WTC11 (cell line): Measurements from ENCODE around the gene NPB. TPM values are rescaled to one million over a fixed set of nuclear protein-coding genes. Genes with fewer than 3 reads are reported as not detected.

Source experiments
- ATAC-seq: fragments of 200-7000 bp; cut with Tn5 transposase; 2 replicates; pipeline ENCODE4 v1.10.0; 2021; ENCODE audit warnings: mild to moderate bottlenecking, moderate library complexity
- CTCF ChIA-PET: fragments of 300-600 bp; sonication (Branson Sonifier 250); formaldehyde crosslinking; loops from one replicate; lab custom pipeline; 2021; ENCODE audit warnings: antibody characterized with exemption; lab: Charles Lee
- POLR2A ChIA-PET: fragments of 350-600 bp; sonication (Branson Sonifier 250); formaldehyde crosslinking; loops from one replicate; lab custom pipeline; 2021; ENCODE audit warnings: antibody characterized with exemption; lab: Charles Lee
- DNase-seq: peaks from one replicate; pipeline ENCODE4 v3.0.0; 2021; ENCODE audit warnings: low spot score
- H3K27ac Mint-ChIP-seq: 2 replicates; pipeline ENCODE4 v1.8.0; 2021; ENCODE audit warnings: mixed read lengths
- H3K27me3 Mint-ChIP-seq: 2 replicates; pipeline ENCODE4 v1.8.0; 2021; ENCODE audit warnings: low read depth, mild to moderate bottlenecking, moderate library complexity, mixed read lengths
- H3K36me3 Mint-ChIP-seq: 2 replicates; pipeline ENCODE4 v1.8.0; 2021; ENCODE audit warnings: mixed read lengths
- H3K4me1 Mint-ChIP-seq: 2 replicates; pipeline ENCODE4 v1.8.0; 2022; ENCODE audit warnings: mixed read lengths
- H3K4me3 Mint-ChIP-seq: 2 replicates; pipeline ENCODE4 v1.8.0; 2021; ENCODE audit warnings: mild to moderate bottlenecking, moderate library complexity, mixed read lengths
- H3K9me3 Mint-ChIP-seq: 2 replicates; pipeline ENCODE4 v1.8.0; 2021; ENCODE audit warnings: mixed read lengths
- CBFB ChIP-seq: sonication (generic); formaldehyde crosslinking; IDR thresholded peaks from 2 replicates; pipeline ENCODE4 v1.8.1; 2022; ENCODE audit warnings: mild to moderate bottlenecking, low read depth, missing genetic modification reagents
- ETV6 ChIP-seq: sonication (generic); formaldehyde crosslinking; IDR thresholded peaks from 2 replicates; pipeline ENCODE4 v1.8.1; 2022; ENCODE audit warnings: mild to moderate bottlenecking, missing genetic modification reagents
- FOXJ3 ChIP-seq: sonication (generic); formaldehyde crosslinking; IDR thresholded peaks from 2 replicates; pipeline ENCODE4 v1.9.0; 2021; ENCODE audit warnings: missing genetic modification reagents, mild to moderate bottlenecking, borderline replicate concordance
- GRHL2 ChIP-seq: fragments of 250-450 bp; sonication (Bioruptor Pico); IDR thresholded peaks from 2 replicates; pipeline ENCODE4 v1.8.0; 2022; ENCODE audit warnings: mild to moderate bottlenecking, moderate library complexity; ENCODE audit not compliant: insufficient replicate concordance, severe bottlenecking
- NFE2L1 ChIP-seq: sonication (generic); formaldehyde crosslinking; IDR thresholded peaks from 2 replicates; pipeline ENCODE4 v1.8.1; 2023; ENCODE audit warnings: missing genetic modification reagents
- SOX15 ChIP-seq: fragments of 250-450 bp; sonication (Bioruptor Pico); IDR thresholded peaks from 2 replicates; pipeline ENCODE4 v1.9.0; 2021; ENCODE audit warnings: mild to moderate bottlenecking
- ZNF138 ChIP-seq: sonication (generic); formaldehyde crosslinking; conservative IDR thresholded peaks from 2 replicates; pipeline ENCODE4 v1.8.1; 2022; ENCODE audit warnings: mild to moderate bottlenecking, moderate library complexity, missing genetic modification reagents
- ZNF219 ChIP-seq: sonication (generic); formaldehyde crosslinking; IDR thresholded peaks from 2 replicates; pipeline ENCODE4 v1.8.0; 2023; ENCODE audit warnings: missing genetic modification reagents, mild to moderate bottlenecking, borderline replicate concordance
- ZNF232 ChIP-seq: sonication (generic); formaldehyde crosslinking; IDR thresholded peaks from 2 replicates; pipeline ENCODE4 v1.8.0; 2022; ENCODE audit warnings: mild to moderate bottlenecking, missing genetic modification reagents
- total RNA-seq: library from RNA; stranded (reverse); gene quantifications from 3 replicates; pipeline ENCODE4 v1.2.3, GENCODE V29; 2021
- TF ChIP-seq, protein P1 (sequence below): sonication (generic); formaldehyde crosslinking; IDR thresholded peaks from 2 replicates; pipeline ENCODE4 v1.8.0; 2022; ENCODE audit warnings: missing genetic modification reagents
- TF ChIP-seq, protein P2 (sequence below): sonication (generic); formaldehyde crosslinking; IDR thresholded peaks from 2 replicates; pipeline ENCODE4 v1.8.1; 2023; ENCODE audit warnings: mild to moderate bottlenecking, missing genetic modification reagents, moderate library complexity
- TF ChIP-seq, protein P3 (sequence below): fragments of 250-450 bp; sonication (Bioruptor Pico); IDR thresholded peaks from 2 replicates; pipeline ENCODE4 v1.9.0; 2021; ENCODE audit warnings: moderate library complexity, mild to moderate bottlenecking, inconsistent platforms, borderline replicate concordance
- TF ChIP-seq, protein P4 (sequence below): sonication (generic); formaldehyde crosslinking; IDR thresholded peaks from 2 replicates; pipeline ENCODE4 v1.8.1; 2023; ENCODE audit warnings: mild to moderate bottlenecking, missing genetic modification reagents
- TF ChIP-seq, protein P5 (sequence below): fragments of 250-450 bp; sonication (Bioruptor Pico); IDR thresholded peaks from 2 replicates; pipeline ENCODE4 v2.1.2; 2022; ENCODE audit warnings: mild to moderate bottlenecking, moderate library complexity
- TF ChIP-seq, protein P6 (sequence below): sonication (generic); formaldehyde crosslinking; IDR thresholded peaks from 2 replicates; pipeline ENCODE4 v1.8.0; 2022; ENCODE audit warnings: mild to moderate bottlenecking, missing genetic modification reagents
- TF ChIP-seq, protein P7 (sequence below): sonication (generic); formaldehyde crosslinking; IDR thresholded peaks from 2 replicates; pipeline ENCODE4 v1.8.1; 2022; ENCODE audit warnings: mild to moderate bottlenecking, missing genetic modification reagents, moderate library complexity, borderline replicate concordance

Gene NPB
- total RNA-seq, 1 experiment from 2014 or later, result 1.9 TPM

DNA sequence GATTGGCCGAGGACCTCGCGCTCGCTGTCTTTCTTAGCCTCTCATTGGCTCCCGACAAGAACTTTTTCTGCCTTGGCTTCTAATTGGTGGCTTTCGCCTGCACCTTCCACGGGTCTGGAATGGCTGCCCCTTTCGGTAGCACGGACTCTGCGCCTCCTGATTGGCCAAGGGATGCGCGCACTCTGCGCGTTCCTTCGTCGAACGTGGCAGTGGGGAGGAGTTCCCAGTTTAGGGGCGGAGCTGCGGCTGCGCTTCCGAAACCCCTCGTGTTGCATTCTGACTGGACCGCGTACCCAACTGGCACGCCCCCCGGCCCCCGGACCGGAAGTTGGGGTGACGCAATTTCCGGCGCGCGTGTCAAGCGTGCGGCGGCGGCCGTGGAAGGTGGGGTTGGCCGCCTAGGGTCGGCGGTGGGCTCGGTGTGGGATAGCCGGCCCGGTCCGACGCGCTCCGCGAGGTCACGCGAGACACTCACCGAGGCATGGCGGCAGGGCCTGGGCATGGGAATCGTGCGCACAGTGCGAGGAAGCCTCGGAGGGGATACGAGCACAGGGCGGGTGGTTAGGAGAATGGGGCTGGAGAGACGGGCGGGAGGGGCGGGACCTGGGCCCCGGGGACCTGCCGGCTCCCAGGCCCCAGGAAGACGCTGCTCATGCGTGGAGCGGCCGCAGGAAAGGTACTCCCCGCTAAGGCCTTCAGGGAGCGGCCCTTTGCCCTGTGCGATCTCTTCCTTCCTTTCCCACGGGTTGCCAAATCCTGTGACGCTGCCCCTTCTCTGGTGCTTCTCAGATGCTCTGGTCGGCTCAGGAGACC, 41.1 kb upstream of the NPB start (continued):
- TF ChIP-seq, protein P1, sequence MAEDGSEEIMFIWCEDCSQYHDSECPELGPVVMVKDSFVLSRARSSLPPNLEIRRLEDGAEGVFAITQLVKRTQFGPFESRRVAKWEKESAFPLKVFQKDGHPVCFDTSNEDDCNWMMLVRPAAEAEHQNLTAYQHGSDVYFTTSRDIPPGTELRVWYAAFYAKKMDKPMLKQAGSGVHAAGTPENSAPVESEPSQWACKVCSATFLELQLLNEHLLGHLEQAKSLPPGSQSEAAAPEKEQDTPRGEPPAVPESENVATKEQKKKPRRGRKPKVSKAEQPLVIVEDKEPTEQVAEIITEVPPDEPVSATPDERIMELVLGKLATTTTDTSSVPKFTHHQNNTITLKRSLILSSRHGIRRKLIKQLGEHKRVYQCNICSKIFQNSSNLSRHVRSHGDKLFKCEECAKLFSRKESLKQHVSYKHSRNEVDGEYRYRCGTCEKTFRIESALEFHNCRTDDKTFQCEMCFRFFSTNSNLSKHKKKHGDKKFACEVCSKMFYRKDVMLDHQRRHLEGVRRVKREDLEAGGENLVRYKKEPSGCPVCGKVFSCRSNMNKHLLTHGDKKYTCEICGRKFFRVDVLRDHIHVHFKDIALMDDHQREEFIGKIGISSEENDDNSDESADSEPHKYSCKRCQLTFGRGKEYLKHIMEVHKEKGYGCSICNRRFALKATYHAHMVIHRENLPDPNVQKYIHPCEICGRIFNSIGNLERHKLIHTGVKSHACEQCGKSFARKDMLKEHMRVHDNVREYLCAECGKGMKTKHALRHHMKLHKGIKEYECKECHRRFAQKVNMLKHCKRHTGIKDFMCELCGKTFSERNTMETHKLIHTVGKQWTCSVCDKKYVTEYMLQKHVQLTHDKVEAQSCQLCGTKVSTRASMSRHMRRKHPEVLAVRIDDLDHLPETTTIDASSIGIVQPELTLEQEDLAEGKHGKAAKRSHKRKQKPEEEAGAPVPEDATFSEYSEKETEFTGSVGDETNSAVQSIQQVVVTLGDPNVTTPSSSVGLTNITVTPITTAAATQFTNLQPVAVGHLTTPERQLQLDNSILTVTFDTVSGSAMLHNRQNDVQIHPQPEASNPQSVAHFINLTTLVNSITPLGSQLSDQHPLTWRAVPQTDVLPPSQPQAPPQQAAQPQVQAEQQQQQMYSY (CRISPR knock-in tag), result no peak
- TF ChIP-seq ZNF138 (CRISPR knock-in tag), result no peak
- no peak for TF ChIP-seq GRHL2
- TF ChIP-seq, protein P2, sequence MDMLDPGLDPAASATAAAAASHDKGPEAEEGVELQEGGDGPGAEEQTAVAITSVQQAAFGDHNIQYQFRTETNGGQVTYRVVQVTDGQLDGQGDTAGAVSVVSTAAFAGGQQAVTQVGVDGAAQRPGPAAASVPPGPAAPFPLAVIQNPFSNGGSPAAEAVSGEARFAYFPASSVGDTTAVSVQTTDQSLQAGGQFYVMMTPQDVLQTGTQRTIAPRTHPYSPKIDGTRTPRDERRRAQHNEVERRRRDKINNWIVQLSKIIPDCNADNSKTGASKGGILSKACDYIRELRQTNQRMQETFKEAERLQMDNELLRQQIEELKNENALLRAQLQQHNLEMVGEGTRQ (CRISPR knock-in tag), result peak; percentile 63
- TF ChIP-seq, protein P3, sequence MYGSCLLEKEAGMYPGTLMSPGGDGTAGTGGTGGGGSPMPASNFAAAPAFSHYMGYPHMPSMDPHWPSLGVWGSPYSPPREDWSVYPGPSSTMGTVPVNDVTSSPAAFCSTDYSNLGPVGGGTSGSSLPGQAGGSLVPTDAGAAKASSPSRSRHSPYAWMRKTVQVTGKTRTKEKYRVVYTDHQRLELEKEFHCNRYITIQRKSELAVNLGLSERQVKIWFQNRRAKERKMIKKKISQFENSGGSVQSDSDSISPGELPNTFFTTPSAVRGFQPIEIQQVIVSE (CRISPR knock-in tag), result no peak
- TF ChIP-seq, protein P4, sequence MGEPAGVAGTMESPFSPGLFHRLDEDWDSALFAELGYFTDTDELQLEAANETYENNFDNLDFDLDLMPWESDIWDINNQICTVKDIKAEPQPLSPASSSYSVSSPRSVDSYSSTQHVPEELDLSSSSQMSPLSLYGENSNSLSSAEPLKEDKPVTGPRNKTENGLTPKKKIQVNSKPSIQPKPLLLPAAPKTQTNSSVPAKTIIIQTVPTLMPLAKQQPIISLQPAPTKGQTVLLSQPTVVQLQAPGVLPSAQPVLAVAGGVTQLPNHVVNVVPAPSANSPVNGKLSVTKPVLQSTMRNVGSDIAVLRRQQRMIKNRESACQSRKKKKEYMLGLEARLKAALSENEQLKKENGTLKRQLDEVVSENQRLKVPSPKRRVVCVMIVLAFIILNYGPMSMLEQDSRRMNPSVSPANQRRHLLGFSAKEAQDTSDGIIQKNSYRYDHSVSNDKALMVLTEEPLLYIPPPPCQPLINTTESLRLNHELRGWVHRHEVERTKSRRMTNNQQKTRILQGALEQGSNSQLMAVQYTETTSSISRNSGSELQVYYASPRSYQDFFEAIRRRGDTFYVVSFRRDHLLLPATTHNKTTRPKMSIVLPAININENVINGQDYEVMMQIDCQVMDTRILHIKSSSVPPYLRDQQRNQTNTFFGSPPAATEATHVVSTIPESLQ (CRISPR knock-in tag), result no peak
- no peak for TF ChIP-seq SOX15 (CRISPR knock-in tag)
- TF ChIP-seq ZNF232 (CRISPR knock-in tag), result no peak
- TF ChIP-seq ETV6, result peak; percentile 68; the same call in 1 of the 2 replicates
- 0 out of 2 replicates have a peak, but pooled peaks have one; percentile 50 for TF ChIP-seq NFE2L1 (CRISPR knock-in tag)
- TF ChIP-seq CBFB (CRISPR knock-in tag), result 0 out of 2 replicates have a peak, but pooled peaks have one; percentile 15
- TF ChIP-seq ZNF219 (CRISPR knock-in tag), result no peak
- TF ChIP-seq, protein P5, sequence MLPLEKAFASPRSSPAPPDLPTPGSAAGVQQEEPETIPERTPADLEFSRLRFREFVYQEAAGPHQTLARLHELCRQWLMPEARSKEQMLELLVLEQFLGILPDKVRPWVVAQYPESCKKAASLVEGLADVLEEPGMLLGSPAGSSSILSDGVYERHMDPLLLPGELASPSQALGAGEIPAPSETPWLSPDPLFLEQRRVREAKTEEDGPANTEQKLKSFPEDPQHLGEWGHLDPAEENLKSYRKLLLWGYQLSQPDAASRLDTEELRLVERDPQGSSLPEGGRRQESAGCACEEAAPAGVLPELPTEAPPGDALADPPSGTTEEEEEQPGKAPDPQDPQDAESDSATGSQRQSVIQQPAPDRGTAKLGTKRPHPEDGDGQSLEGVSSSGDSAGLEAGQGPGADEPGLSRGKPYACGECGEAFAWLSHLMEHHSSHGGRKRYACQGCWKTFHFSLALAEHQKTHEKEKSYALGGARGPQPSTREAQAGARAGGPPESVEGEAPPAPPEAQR, result peak; percentile 99
- TF ChIP-seq, all 79 proteins: peak for 35

DNA sequence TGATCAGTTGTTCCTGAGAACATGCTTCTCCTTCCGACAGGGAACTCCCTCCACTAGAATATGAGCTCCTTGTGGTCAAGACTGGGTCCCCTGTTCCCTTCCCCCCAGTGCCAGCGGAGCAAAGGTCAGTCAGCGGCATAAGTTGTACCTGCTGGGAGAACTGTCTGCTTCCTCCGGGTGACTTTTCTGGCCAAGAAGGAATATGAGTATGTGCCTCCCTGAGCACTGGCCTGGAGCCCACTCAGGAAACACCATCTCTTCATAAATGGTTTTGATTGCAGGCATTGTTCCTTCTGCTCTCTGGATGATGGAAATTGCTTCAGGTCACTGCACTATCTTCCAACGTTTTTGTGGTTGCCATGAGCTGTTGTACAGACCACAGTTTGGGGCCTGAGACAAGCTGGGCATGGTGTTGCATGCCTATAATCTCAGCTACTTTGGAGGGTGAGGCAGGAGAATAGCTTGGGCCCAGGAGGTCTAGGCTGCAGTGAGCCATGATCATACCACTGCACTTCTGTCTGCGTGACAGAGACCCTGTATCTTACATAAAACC, 38.8 kb upstream of the NPB start:
- DNase-seq (no peak), ATAC-seq (no peak)
- Mint-ChIP-seq H3K36me3 (peaks cover 24% of the 10 kb centered on the region), H3K4me1 (peaks cover 33% of the 10 kb centered on the region), H3K9me3 (no peaks in the 10 kb centered on the region), H3K27ac (peak overlapping the region; percentile 95), H3K4me3 (peak overlapping the region; percentile 72), H3K27me3 (no peaks in the 10 kb centered on the region; the same call in 1 of the 2 replicates)
- ChIA-PET CTCF (interaction anchor here (0.9 kb wide), 1 partner anchor 41 kb away, joined by 3 read pairs; no protein-coding TSS in a partner anchor), POLR2A (no interaction called here)
- TF ChIP-seq, protein P4 (CRISPR knock-in tag), result no peak
- TF ChIP-seq, protein P1 (CRISPR knock-in tag), result no peak
- TF ChIP-seq, protein P6, sequence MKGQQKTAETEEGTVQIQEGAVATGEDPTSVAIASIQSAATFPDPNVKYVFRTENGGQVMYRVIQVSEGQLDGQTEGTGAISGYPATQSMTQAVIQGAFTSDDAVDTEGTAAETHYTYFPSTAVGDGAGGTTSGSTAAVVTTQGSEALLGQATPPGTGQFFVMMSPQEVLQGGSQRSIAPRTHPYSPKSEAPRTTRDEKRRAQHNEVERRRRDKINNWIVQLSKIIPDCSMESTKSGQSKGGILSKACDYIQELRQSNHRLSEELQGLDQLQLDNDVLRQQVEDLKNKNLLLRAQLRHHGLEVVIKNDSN (CRISPR knock-in tag), result no peak
- no peak for TF ChIP-seq FOXJ3 (CRISPR knock-in tag)
- TF ChIP-seq, protein P7, sequence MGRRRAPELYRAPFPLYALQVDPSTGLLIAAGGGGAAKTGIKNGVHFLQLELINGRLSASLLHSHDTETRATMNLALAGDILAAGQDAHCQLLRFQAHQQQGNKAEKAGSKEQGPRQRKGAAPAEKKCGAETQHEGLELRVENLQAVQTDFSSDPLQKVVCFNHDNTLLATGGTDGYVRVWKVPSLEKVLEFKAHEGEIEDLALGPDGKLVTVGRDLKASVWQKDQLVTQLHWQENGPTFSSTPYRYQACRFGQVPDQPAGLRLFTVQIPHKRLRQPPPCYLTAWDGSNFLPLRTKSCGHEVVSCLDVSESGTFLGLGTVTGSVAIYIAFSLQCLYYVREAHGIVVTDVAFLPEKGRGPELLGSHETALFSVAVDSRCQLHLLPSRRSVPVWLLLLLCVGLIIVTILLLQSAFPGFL (CRISPR knock-in tag), result no peak
